Sigmoid colon (tissue), 4 donors: Measurements from ENCODE around the gene TMEM184B.

Source experiments
- EP300 ChIP-seq, 4 donors: sonication (generic); formaldehyde crosslinking; IDR thresholded peaks; one replicate each; pipeline ENCODE4 v1.6.1; 2017; ENCODE audit warnings: antibody characterized with exemption in 4 of 4
- POLR2A ChIP-seq, 2 donors: fragments of 450-650 bp; IDR thresholded peaks; one replicate each; pipeline ENCODE4 v1.6.1; 2016; ENCODE audit warnings: antibody characterized with exemption in 2 of 2, mild to moderate bottlenecking in 2 of 2, moderate library complexity in 2 of 2
- POLR2AphosphoS5 ChIP-seq, 4 donors: sonication (generic); formaldehyde crosslinking; IDR thresholded peaks; one replicate each; pipeline ENCODE4 v1.6.1; 2017; ENCODE audit warnings: antibody characterized with exemption in 4 of 4
- TF ChIP-seq, protein P1 (sequence below), 4 experiments: fragments of 450-650 bp in 3 of 4; fragments of 200-600 bp in 1 of 4; IDR thresholded peaks; one replicate each; pipeline ENCODE4 v1.5.1; 2016 to 2019; ENCODE audit warnings: antibody characterized with exemption in 4 of 4, mild to moderate bottlenecking in 3 of 4, moderate library complexity in 2 of 4

DNA sequence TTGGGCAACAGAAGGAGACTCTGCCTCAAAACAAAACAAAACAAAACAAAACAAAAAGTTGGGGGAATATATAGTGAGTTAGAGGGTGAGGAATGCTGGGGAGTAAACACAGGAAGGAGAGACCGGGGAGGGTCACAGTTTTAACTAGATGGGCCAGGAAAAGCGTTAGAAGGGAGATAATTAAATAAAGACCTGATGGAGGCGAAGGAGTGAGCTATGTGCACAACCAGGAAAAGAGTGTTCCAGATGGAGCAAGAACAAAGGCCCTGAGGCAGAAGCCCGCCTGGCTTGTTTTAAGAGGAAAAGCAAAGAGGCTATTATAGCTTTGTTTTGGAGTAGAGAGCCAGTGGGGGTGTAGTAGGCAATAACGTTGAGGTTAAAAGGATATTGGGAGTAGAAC, 86.4 kb downstream of the TMEM184B start:
- TF ChIP-seq, protein P1, sequence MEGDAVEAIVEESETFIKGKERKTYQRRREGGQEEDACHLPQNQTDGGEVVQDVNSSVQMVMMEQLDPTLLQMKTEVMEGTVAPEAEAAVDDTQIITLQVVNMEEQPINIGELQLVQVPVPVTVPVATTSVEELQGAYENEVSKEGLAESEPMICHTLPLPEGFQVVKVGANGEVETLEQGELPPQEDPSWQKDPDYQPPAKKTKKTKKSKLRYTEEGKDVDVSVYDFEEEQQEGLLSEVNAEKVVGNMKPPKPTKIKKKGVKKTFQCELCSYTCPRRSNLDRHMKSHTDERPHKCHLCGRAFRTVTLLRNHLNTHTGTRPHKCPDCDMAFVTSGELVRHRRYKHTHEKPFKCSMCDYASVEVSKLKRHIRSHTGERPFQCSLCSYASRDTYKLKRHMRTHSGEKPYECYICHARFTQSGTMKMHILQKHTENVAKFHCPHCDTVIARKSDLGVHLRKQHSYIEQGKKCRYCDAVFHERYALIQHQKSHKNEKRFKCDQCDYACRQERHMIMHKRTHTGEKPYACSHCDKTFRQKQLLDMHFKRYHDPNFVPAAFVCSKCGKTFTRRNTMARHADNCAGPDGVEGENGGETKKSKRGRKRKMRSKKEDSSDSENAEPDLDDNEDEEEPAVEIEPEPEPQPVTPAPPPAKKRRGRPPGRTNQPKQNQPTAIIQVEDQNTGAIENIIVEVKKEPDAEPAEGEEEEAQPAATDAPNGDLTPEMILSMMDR (IDR thresholded peaks at IDR 0.05): no peak
- TF ChIP-seq POLR2A (IDR thresholded peaks at IDR 0.05) (no peak), POLR2AphosphoS5 (IDR thresholded peaks at IDR 0.05) (no peak), EP300 (IDR thresholded peaks at IDR 0.05) (no peak)
